Hematopoietic multipotent progenitor cell treated with erythropoietin and hydrocortisone succinate and interleukin-3 and kit ligand, for 17 days (in vitro differentiated cells): ENCODE results near the gene RPRD2.

Source experiments
- DNase-seq: peaks from one replicate; pipeline ENCODE4 v3.0.0-alpha.2; 2015; ENCODE audit warnings: low spot score

Gene RPRD2

DNA sequence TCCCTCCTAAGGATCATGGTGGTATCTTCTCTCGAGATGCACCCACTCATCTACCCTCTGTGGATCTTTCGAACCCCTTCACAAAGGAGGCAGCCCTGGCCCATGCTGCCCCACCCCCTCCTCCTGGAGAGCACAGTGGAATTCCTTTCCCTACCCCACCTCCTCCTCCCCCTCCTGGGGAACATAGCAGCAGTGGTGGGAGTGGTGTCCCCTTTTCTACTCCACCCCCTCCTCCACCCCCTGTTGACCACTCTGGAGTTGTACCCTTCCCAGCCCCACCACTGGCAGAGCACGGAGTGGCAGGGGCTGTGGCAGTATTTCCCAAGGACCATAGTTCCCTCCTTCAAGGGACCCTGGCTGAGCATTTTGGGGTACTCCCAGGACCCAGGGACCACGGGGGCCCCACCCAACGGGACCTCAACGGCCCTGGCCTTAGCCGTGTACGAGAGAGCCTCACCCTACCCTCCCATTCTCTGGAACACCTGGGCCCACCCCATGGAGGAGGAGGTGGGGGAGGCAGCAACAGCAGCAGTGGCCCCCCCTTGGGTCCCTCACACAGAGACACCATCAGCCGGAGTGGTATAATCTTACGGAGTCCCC lies 108.8 kb downstream of the RPRD2 start:
- no peak for DNase-seq

DNA sequence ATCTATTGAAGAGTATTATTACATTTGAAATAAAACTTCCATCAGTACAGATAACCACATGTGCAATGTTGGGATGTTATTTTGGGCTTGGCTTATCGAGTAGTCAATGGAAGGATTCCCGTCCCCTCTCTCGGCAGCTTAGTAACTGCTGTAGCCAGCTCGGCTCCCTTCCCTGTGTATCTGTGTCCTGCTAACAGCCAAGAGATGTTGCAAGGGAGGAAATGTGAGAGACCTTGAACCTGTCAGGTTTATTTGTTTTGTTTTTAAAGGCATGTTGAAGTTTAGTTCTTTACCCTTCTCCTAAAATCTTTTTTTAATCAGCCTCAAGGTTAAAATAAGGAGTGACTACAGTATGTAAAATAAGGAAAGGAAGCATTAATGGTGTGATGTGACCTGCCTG lies 109.7 kb downstream of the RPRD2 start:
- DNase-seq, result no peak

DNA sequence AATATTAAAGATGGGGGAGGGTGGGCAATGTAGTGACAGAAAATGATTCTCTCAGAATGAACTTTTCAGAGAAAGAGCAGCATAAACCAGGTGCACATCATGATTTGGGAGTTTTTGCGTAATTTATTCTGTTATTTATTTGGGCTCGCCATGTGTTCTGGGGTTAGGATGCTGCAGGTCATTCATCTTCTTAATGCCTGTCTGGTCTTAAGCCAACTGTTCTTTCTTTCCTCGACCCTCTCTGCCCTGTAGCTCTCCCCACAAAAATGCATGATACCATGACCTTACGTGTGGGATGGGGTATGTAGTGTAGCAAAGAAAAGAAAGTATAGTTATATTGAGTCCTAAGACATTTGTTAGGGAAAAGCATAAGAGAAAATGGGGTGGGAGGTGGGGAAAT lies 110.9 kb downstream of the RPRD2 start:
- no peak for DNase-seq

DNA sequence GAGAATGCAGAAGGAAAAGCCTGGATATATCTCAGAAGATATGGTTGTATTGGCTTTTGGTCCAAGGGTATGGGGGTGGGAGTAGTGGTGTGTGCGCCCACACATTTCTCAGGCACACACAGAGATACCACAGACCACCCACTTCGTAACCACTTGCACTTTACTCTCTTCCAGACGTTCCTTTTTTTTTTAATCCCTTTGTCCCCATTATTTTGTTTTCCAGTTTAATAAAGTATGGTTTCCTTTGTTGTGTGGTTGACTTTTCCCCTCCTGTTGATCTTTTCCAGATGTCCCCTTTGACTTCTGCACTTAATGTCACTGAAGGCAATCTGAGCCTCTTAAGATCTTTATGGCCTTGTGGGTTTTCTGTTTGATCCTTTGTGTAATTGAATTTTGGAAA lies 112.8 kb downstream of the RPRD2 start:
- DNase-seq, result no peak

DNA sequence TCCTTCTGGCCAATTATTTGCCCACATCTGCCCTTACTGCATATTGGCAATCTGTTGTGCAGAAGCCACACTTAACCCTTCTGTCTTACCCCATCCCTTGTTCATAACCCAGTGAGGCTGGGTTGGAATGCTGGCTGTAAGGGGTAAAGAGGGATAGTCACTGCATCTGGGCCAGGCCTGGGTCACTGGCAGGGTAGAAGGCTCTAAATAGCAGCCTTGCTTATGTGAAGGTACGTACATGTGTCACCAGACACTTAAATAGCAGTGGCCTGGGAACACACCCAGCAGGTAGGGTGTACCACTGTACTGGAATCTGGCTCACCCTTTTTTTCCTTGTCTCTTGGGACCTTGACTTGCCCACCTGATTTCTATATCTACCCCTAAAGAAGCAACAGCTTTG lies 113.4 kb downstream of the RPRD2 start:
- no peak for DNase-seq

DNA sequence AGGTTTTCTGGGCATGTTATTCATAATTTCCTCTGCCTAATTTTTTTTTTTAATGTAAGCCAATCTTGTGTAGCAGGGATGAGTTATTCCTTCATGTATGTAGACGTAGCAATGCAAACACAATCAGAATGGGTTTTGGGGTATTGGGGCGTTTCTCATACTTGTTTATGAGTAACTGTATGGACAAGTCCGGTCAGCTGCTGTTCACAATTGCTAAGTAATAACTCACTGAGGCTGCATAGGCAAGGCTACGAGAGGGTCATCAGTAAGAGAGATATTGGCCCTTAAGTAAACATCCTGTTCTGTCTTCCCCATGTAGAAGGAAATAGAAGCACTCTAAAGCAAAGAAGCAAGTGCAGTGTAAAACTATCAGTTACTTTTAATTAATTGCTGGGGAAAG lies 113.8 kb downstream of the RPRD2 start:
- DNase-seq, result no peak

DNA sequence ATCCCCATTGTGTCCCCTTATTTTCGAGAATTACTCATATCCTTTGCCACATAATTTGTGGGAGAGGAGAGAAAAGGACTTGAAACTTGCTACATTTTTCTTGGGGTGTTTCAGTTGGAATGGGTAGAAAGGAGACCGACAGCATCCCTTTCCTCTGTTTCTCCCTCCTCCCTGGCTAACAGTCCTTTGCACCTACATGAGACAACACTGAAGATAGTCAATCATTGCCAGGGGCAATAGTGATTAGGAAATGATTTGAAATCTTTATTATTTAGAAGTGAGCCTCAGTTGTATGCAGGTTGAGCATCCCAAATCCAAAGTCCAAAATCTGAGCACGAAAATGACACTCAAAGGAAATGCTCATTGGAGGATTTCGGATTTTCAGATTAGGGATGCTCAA lies 115.4 kb downstream of the RPRD2 start:
- DNase-seq, result no peak

DNA sequence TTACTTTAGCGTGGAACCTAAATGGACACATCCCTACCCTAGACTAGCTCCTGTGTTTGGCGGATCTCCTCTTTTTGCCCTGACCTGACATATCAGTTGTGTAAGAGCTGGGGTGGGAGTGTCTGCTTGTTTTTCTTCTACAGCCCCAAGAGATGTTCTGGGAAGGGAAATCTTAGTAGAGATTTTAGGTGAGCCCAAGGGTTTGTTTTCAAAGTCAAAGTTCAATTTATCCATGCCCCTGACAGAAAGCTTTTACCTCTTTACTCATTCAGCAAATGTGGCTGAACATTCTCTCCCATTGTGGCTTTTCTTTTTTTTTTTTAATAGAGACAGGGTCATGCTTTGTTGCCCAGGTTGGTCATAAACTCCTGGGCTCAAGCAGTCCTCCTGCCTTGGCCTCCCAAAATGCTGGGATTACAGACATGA lies 116.0 kb downstream of the RPRD2 start:
- DNase-seq, result no peak

DNA sequence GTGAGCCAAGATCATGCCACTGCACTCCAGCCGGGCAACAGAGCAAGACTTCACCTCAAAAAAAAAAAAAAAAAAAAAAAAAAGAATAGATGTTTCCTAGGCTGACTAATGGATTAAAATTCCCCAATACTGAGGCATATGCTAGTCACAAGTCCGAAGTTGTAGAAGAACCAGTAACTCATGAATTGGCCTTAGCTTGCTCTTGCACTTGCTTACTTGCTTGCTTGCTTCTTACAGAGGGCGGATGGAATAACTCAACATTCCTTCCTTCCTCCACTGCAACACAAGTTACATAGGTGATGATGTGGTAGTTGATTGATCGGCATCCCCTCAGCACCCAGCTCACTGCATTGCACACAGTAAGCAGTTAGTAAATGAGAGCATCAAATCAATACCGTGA lies 120.5 kb downstream of the RPRD2 start:
- DNase-seq, result no peak

DNA sequence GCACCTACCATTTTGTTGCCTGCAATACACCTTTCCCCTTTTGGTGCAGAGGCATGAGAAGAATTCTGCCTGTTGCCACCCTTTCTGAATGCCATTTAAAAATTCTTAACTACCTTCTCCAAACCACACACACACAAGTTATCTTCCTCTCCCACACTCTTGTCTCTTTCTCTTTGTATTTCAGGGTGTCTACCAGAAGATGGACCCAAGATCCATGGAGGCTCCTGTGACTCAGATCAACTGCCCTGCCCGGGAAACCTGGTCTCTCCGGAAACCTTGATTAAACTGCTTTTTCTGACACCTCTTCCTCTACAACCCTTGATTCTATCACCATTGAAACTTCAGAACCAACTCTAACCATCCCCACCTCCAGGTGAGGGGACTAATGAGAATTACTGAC lies 120.9 kb downstream of the RPRD2 start:
- DNase-seq, result no peak

DNA sequence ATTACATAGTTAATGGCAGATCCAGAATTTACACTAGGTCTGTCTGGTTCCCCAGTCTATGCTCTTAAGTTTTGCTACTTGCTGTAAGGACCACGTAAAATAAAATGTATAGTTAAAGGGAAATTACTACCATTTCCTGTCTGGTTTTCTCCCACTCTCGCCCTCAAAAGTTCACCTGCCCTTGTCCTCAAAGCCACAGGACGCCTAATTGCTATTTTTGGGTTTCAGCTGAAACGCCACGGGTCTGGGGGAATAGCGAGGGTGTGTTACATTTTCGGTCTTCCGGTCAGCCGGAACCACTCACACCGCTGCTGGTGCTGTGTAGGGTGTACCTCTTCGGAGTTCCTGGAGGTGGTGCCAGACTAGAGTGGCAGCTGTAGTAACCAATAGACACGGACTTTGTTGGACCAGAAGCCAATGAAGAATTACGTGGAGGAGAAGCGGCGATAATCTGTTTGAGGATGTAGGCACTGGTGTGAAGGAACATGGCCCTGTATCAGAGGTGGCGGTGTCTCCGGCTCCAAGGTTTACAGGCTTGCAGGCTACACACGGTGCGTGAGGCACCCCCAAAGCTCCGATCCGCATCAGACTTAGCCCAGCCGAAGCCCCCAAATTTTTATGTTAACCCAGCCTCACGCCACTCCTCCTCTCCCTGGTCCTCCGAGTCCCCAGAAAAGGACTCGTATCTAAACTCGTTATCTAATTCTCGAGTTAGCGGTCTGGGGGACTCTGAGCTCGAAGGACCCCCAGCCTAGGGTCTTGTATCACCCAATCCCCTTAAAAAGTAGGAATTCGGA lies 123.2 kb downstream of the RPRD2 start, which contains the start of gene TARS2:
Gene TARS2 (plus strand): TSS at position 454 of the 797 bp plus-strand sequence. CDS start 32 bp downstream, at position 486.
- peak; percentile 98 for DNase-seq

DNA sequence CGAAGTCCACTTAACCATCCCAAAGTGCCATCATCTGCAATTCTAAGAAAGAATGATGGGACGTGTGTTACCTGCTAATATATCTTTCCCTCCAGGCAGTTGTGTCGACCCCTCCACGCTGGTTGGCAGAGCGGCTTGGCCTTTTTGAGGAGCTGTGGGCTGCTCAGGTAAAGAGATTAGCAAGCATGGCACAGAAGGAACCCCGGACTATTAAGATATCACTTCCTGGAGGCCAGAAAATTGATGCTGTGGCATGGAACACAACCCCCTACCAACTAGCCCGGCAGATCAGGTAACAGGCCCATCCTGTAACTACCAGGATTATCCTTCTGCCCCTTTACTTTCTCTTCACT lies 123.8 kb downstream of the RPRD2 start:
- DNase-seq, result no peak

DNA sequence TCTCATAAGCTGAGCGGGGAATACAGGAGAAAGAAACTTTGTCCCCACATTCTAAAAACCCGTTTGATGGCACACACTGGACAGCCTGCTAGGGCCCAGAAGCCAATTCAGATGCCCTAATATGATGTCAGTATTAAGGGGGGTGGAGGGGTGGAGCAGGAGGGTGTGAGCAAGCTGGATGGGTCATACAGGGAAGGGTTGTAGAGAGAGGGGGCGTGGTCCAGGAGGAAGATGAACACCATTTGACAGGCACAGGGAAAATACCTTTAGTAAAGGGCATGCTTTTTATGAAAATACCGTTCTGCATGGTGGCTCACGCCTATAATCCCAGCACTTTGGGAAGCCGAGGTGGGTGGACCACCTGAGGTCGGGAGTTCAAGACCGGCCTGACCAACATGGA lies 129.2 kb downstream of the RPRD2 start:
- DNase-seq, result no peak

DNA sequence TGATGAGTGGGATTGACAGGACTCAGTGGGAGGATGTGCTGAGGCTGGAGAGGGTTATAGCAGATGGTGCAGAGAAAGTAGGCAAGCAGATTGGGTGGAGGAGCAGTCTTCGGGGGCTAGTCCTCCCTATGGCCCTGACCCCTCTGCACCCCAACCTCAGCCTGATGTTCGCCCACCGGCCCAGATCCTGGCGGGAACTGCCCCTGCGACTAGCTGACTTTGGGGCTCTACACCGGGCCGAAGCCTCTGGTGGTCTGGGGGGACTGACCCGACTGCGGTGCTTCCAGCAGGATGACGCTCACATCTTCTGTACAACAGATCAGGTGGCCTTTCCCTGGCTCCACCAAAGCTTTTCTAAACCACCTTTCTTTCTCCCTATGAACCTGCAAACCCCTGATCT lies 134.4 kb downstream of the RPRD2 start:
- DNase-seq, result no peak

DNA sequence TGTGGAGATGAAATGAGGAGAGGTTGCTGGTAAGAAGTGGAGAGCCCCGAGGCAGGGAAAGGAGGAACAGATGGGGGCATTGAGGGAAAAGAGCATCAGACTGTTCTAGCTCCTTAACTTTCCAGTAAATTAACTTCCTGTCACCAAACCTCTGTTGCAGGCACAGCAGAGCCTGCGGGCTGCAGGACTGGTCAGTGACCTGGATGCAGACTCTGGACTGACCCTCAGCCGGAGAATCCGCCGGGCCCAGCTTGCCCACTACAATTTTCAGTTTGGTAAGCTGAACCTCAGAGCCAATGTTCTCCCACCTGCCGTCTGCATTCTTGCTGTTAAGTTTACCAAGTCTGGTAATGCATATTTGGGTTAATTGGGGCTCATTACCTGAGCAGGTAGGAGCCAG lies 141.5 kb downstream of the RPRD2 start:
- no peak for DNase-seq

DNA sequence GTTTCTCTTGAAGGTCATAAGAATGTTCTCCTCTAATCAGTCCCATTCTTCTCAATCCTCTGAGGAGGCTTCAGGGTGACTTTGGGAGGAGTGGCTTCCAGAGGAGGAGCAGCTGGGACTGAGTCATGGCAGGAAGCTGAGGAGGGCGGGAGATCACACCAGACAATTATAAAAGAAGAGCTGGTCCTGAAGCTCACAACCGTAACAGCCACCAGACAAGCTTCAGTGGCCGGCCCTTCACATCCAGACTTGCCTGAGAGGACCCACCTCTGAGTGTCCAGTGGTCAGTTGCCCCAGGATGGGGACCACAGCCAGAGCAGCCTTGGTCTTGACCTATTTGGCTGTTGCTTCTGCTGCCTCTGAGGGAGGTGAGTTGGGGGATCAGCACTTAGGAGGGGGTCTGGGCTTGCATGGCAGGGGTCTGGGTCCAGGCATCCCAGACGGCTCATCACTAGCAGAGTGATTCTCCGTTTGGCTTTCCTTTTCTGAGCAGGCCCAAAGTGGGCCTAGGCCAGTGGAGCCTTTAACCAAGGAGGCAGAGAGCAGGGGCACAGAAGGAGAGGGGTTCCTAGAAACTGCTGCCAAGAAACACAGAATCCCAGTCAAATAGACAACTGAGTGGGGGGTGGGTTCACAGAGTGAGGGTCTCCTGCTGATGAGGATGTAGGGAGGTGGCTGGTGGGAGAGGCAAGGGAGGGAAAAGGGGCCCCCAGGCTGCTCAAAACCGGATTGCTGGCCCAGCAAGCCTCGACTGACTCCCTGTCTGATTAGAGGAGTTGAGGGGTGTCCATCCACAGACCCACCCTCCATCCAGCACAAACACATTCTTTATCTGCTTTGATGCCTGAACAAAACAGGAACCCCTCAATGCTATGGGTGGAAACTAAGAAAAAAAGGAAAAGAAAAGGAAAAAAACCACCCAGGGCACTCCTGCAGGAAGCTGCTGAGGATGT lies 144.2 kb downstream of the RPRD2 start, which contains the start of gene ECM1:
Gene ECM1 (plus strand): TSS at position 198 of the 953 bp plus-strand sequence. CDS start 101 bp downstream, at position 299.
- DNase-seq, result no peak

DNA sequence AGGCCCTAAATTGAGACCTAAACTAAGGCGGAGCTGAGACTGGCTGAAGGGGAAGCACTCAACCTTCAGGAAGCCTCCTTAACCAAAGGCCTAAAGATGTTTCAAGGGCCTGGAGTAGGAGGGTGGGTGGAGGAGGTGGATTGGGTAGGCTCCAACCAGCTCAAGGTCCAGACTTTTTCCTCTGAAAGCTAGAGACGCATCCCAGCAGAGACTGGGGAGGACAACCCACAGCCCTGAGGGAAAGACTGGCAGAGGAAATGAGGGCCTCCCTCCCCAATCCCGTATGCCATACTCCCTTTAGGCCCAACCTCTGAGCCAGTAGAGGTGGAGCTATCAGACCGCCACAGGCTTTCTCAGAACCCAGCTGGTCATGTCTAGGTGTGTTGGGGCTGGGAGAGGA lies 145.0 kb downstream of the RPRD2 start:
- no peak for DNase-seq

DNA sequence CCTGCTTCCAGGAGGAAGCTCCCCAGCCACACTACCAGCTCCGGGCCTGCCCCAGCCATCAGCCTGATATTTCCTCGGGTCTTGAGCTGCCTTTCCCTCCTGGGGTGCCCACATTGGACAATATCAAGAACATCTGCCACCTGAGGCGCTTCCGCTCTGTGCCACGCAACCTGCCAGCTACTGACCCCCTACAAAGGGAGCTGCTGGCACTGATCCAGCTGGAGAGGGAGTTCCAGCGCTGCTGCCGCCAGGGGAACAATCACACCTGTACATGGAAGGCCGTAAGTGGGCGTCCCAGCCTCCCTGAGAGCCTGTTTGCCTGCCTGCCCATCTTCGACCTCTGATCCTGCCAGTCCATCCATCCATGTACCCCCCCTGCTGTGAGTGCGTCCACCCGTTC lies 147.6 kb downstream of the RPRD2 start:
- DNase-seq, result no peak

DNA sequence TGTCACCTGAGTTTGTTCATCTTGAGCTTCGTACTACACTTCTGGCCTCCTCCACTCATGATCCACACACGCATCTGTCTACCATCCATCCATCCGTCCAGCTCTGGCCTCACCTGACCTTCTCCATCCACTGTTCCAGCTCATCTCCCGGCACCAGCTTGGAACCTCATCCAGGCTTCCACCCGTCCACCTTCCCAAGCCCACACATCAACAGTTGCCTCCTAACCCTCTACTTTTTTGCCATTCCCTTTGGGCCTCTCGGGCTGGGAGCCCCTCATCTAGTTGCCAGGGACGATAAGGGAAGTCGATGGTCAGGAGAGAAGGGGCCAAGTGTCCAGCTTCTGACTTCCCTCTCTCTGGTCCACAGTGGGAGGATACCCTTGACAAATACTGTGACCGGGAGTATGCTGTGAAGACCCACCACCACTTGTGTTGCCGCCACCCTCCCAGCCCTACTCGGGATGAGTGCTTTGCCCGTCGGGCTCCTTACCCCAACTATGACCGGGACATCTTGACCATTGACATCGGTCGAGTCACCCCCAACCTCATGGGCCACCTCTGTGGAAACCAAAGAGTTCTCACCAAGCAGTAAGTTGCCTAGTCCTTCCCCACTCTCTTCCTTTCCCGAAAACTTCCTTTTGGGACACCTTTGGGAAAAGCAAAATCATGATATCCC lies 148.2 kb downstream of the RPRD2 start:
- DNase-seq, result no peak

DNA sequence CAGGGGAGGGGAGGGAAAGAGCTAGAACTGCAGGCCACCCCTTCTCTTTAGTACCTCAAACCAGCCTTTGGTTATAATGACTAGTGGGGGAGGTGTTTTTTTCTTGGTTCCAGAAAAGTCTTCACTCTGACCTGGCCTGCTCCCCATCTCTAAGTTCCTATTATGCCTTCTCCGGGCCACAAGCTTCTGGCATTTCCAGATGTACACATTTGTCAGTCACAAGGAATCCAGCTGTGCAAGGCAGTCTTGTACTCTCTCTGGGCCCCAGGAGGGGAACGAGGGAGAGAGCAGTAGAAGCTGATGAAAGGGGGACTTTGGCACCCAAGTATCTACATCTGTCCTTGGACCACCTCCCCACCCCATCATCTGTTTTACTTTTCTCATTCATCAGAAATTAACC lies 148.9 kb downstream of the RPRD2 start:
- DNase-seq, result no peak

DNA sequence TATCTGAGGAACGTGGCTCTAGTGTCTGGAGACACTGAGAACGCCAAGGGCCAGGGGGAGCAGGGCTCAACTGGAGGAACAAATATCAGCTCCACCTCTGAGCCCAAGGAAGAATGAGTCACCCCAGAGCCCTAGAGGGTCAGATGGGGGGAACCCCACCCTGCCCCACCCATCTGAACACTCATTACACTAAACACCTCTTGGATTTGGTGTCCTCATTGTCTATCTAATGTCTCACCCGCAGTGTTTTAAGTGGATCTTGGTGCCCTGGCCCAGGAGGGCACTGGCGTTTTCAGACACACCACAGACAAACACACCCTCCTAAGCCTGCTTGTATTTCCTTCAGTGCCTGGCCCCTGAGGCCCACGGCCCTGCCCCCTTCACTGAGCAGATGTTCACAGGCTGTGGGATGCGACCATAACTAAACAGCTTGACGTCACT lies 149.4 kb downstream of the RPRD2 start:
- DNase-seq, result peak; percentile 43

DNA sequence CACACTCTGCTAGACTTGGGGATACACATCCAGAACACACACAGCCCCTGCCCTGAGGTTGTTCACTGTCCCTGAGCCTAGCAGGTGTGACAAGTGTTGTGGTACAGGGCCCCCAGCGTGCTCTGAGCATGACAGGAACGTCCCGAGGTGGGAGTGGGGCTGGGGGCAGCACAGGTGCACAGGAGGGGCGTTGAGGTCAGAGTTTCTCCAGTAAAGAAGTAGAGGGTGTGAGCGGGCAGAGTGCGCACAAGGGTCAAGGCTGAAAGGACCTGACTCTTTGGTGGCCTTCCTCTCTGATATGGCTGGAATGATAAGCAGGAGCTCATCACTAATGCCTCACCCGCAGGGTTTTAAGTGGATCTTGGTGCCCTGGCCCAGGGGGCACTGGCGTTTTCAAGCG lies 150.3 kb downstream of the RPRD2 start:
- DNase-seq, result no peak
